Mesenchymal stem cell (in vitro differentiated cells and primary cell): Measurements from ENCODE around the gene ST6GALNAC3.

Experiments
- DNase-seq: peaks from one replicate; pipeline ENCODE4 v3.0.0-alpha.2; 2013
- H2AFZ ChIP-seq: one replicate; pipeline ENCODE4 v1.6.1; 2013; ENCODE audit warnings: low read depth, mild to moderate bottlenecking, control low read depth, inconsistent platforms, low read length, moderate library complexity
- H2AK5ac ChIP-seq: 2 replicates; pipeline ENCODE4 v1.6.1; 2013; ENCODE audit warnings: low read length, moderate library complexity, mild to moderate bottlenecking, inconsistent platforms; ENCODE audit not compliant: severe bottlenecking
- H2BK120ac ChIP-seq: one replicate; pipeline ENCODE4 v1.6.1; 2013; ENCODE audit warnings: low read depth, mild to moderate bottlenecking, inconsistent platforms, low read length, moderate library complexity
- H2BK12ac ChIP-seq, 2 experiments: one replicate each; pipeline ENCODE4 v1.6.1; 2013; ENCODE audit warnings: inconsistent platforms in 2 of 2, low read length in 2 of 2, mild to moderate bottlenecking in 2 of 2, moderate library complexity in 2 of 2, control low read depth in 1 of 2
- H2BK15ac ChIP-seq: one replicate; pipeline ENCODE4 v1.6.1; 2013; ENCODE audit warnings: mild to moderate bottlenecking, low read depth, inconsistent platforms; ENCODE audit not compliant: poor library complexity, severe bottlenecking
- H2BK5ac ChIP-seq: 2 replicates; pipeline ENCODE4 v1.6.1; 2013; ENCODE audit warnings: low read depth, mild to moderate bottlenecking, low read length, control low read depth, inconsistent platforms; ENCODE audit not compliant: poor library complexity, severe bottlenecking
- H3K14ac ChIP-seq, 2 experiments: one replicate each; pipeline ENCODE4 v1.6.1; 2013; ENCODE audit warnings: inconsistent platforms in 2 of 2, low read length in 2 of 2, control low read depth in 1 of 2, mild to moderate bottlenecking in 1 of 2, moderate library complexity in 1 of 2
- H3K18ac ChIP-seq, 2 experiments: one replicate each; pipeline ENCODE4 v1.6.1; 2013; ENCODE audit warnings: inconsistent platforms in 2 of 2, low read length in 2 of 2, control low read depth in 1 of 2, low read depth in 1 of 2, mild to moderate bottlenecking in 1 of 2
- H3K23ac ChIP-seq, 2 experiments: one replicate each; pipeline ENCODE4 v1.6.1; 2013; ENCODE audit warnings: inconsistent platforms in 2 of 2, low read length in 2 of 2, mild to moderate bottlenecking in 2 of 2, moderate library complexity in 2 of 2, control low read depth in 1 of 2
- H3K27ac ChIP-seq: 2 replicates; pipeline ENCODE4 v1.5.1; 2013; ENCODE audit warnings: mild to moderate bottlenecking, moderate library complexity, low read length, control low read depth, inconsistent platforms; ENCODE audit not compliant: poor library complexity, severe bottlenecking
- H3K27me3 ChIP-seq, 2 experiments: 2 replicates each; pipeline versions ENCODE4 v1.6.1 to v1.7.0; 2013; ENCODE audit warnings: low read length in 2 of 2, mild to moderate bottlenecking in 2 of 2, moderate library complexity in 2 of 2, control low read depth in 1 of 2, inconsistent platforms in 1 of 2; ENCODE audit not compliant: control insufficient read depth in 1 of 2, insufficient read depth in 1 of 2
- H3K36me3 ChIP-seq, 2 experiments: 2 replicates each; pipeline versions ENCODE4 v1.6.1 to v1.7.0; 2013; ENCODE audit warnings: low read length in 2 of 2, control low read depth in 1 of 2, inconsistent platforms in 1 of 2, low read depth in 1 of 2, mild to moderate bottlenecking in 1 of 2; ENCODE audit not compliant: insufficient read depth in 2 of 2, control insufficient read depth in 1 of 2
- H3K4ac ChIP-seq, 2 experiments: one replicate each; pipeline ENCODE4 v1.6.1; 2013; ENCODE audit warnings: inconsistent platforms in 2 of 2, low read length in 2 of 2, mild to moderate bottlenecking in 2 of 2, moderate library complexity in 2 of 2, control low read depth in 1 of 2, low read depth in 1 of 2
- H3K4me1 ChIP-seq: 2 replicates; pipeline ENCODE4 v1.6.1; 2013; ENCODE audit warnings: low read depth, low read length, control low read depth; ENCODE audit not compliant: control insufficient read depth, insufficient read depth
- H3K4me2 ChIP-seq: 2 replicates; pipeline ENCODE4 v1.6.1; 2013; ENCODE audit warnings: low read length, mild to moderate bottlenecking, inconsistent platforms; ENCODE audit not compliant: poor library complexity, severe bottlenecking
- H3K4me3 ChIP-seq, 2 experiments: 2 replicates each; pipeline versions ENCODE4 v1.5.1 to v1.7.0; 2013; ENCODE audit warnings: low read length in 2 of 2, mild to moderate bottlenecking in 2 of 2, control low read depth in 1 of 2, low read depth in 1 of 2; ENCODE audit not compliant: insufficient read depth in 1 of 2
- H3K79me1 ChIP-seq: replicated peaks from 2 replicates; pipeline ENCODE4 v1.6.1; 2013; ENCODE audit warnings: mild to moderate bottlenecking, control low read depth, low read length, inconsistent platforms; ENCODE audit not compliant: poor library complexity, severe bottlenecking
- H3K9ac ChIP-seq: 2 replicates; pipeline ENCODE4 v1.7.0; 2013; ENCODE audit warnings: mild to moderate bottlenecking, low read length, moderate library complexity
- H3K9me3 ChIP-seq: 2 replicates; pipeline ENCODE4 v1.7.0; 2013; ENCODE audit warnings: mild to moderate bottlenecking, low read length; ENCODE audit not compliant: control insufficient read depth
- H4K8ac ChIP-seq: one replicate; pipeline ENCODE4 v1.6.1; 2013; ENCODE audit warnings: inconsistent platforms, mild to moderate bottlenecking, low read length, moderate library complexity
- H4K91ac ChIP-seq: one replicate; pipeline ENCODE4 v1.6.1; 2013; ENCODE audit warnings: mild to moderate bottlenecking, low read length, inconsistent platforms
- WGBS: methylation state at CpG from one replicate; pipeline ENCODE4 v1.1.7; 2013; ENCODE audit warnings: mixed read lengths; 5-methylcytosine and 5-hydroxymethylcytosine counted together

Gene ST6GALNAC3

GRCh38 chr1:76293831-76294230, 219.3 kb downstream of the ST6GALNAC3 start:
- H2BK12ac ChIP-seq: no peak overlapping the region
- no peak overlapping the region for H3K27ac ChIP-seq
- H3K14ac ChIP-seq: no peak overlapping the region
- no peak overlapping the region for H3K18ac ChIP-seq
- no peak overlapping the region for H3K23ac ChIP-seq
- peaks cover 10% of the 10 kb centered on the region for H3K4me1 ChIP-seq
- no peak overlapping the region for H3K4me3 ChIP-seq
- no peak overlapping the region for H2BK120ac ChIP-seq
- H3K9ac ChIP-seq: no peak overlapping the region
- H3K4ac ChIP-seq: no peak overlapping the region
- no peaks in the 10 kb centered on the region for H3K9me3 ChIP-seq
- H2BK5ac ChIP-seq: no peak overlapping the region
- no peak overlapping the region for H4K8ac ChIP-seq
- no peak for DNase-seq
- H3K27me3 ChIP-seq: no peaks in the 10 kb centered on the region
- H3K36me3 ChIP-seq: no peaks in the 10 kb centered on the region
- WGBS: 71% methylated on average over 4 of the region's 4 CpGs
- H2AFZ ChIP-seq: no peak overlapping the region
- no peak overlapping the region for H4K91ac ChIP-seq
- H3K4me2 ChIP-seq: no peak overlapping the region
- no peaks in the 10 kb centered on the region for H3K79me1 ChIP-seq
- no peak overlapping the region for H2AK5ac ChIP-seq
- no peak overlapping the region for H2BK15ac ChIP-seq

- H3K27me3 ChIP-seq: no peaks in the 10 kb centered on the region
- no peaks in the 10 kb centered on the region for H3K9me3 ChIP-seq
- H3K4me1 ChIP-seq: peaks cover 9% of the 10 kb centered on the region
- H3K79me1 ChIP-seq: no peaks in the 10 kb centered on the region
- H3K4me2 ChIP-seq: no peak overlapping the region
- no peak overlapping the region for H2BK12ac ChIP-seq
- no peak overlapping the region for H2BK15ac ChIP-seq
- H3K4me3 ChIP-seq: no peak overlapping the region
- no peak overlapping the region for H3K14ac ChIP-seq
- no peak overlapping the region for H4K8ac ChIP-seq
- H3K18ac ChIP-seq: no peak overlapping the region
- no peak overlapping the region for H2BK5ac ChIP-seq
- no peak for DNase-seq
- H3K27ac ChIP-seq: no peak overlapping the region
- no peak overlapping the region for H2AFZ ChIP-seq
- no peak overlapping the region for H3K4ac ChIP-seq
- H2BK120ac ChIP-seq: no peak overlapping the region
- no peak overlapping the region for H3K23ac ChIP-seq
- no peaks in the 10 kb centered on the region for H3K36me3 ChIP-seq
- no peak overlapping the region for H4K91ac ChIP-seq
- H2AK5ac ChIP-seq: no peak overlapping the region
- WGBS: 83% methylated on average over 4 of the region's 5 CpGs
- H3K9ac ChIP-seq: no peak overlapping the region
Observed at GRCh38 chr1:76294482-76295194, 220.1 kb downstream of the ST6GALNAC3 start.

GRCh38 chr1:76298399-76298798, 223.9 kb downstream of the ST6GALNAC3 start:
- Histone ChIP-seq H3K4ac (no peak overlapping the region), H3K9ac (no peak overlapping the region), H3K4me3 (no peak overlapping the region), H2AFZ (no peak overlapping the region), H3K79me1 (no peaks in the 10 kb centered on the region), H3K23ac (no peak overlapping the region), H2BK15ac (no peak overlapping the region), H2BK120ac (no peak overlapping the region), H2BK5ac (no peak overlapping the region), H3K18ac (no peak overlapping the region), H3K36me3 (no peaks in the 10 kb centered on the region), H2BK12ac (no peak overlapping the region), H4K91ac (no peak overlapping the region), H2AK5ac (no peak overlapping the region), H3K4me1 (no peaks in the 10 kb centered on the region), H4K8ac (no peak overlapping the region), H3K4me2 (no peak overlapping the region), H3K27me3 (no peaks in the 10 kb centered on the region), H3K9me3 (no peaks in the 10 kb centered on the region), H3K14ac (no peak overlapping the region), H3K27ac (no peak overlapping the region)
- no peak for DNase-seq
- WGBS: 68% methylated on average over 3 of the region's 4 CpGs

GRCh38 chr1:76299036-76299435, 224.5 kb downstream of the ST6GALNAC3 start:
- H2BK12ac ChIP-seq: no peak overlapping the region
- DNase-seq: no peak
- WGBS: 89% methylated on average over 3 of the region's 3 CpGs

More at GRCh38 chr1:76299036-76299435, 224.5 kb downstream of the ST6GALNAC3 start:
- Histone ChIP-seq H2AFZ (no peak overlapping the region), H3K23ac (no peak overlapping the region), H3K9me3 (no peaks in the 10 kb centered on the region), H2BK5ac (no peak overlapping the region), H3K4me3 (no peak overlapping the region), H2AK5ac (no peak overlapping the region), H3K18ac (no peak overlapping the region), H3K27me3 (no peaks in the 10 kb centered on the region), H3K4ac (no peak overlapping the region), H3K36me3 (no peaks in the 10 kb centered on the region), H3K79me1 (no peaks in the 10 kb centered on the region), H3K27ac (no peak overlapping the region), H3K4me1 (no peaks in the 10 kb centered on the region), H3K14ac (no peak overlapping the region), H4K91ac (no peak overlapping the region), H4K8ac (no peak overlapping the region), H2BK120ac (no peak overlapping the region), H3K4me2 (no peak overlapping the region), H3K9ac (no peak overlapping the region), H2BK15ac (no peak overlapping the region)
